KMS-11 (cell line): ENCODE results near the gene NRG2.

ENCODE experiments used
- H2AFZ ChIP-seq: fragments of 200-600 bp; sonication (generic); 2 replicates; pipeline ENCODE4 v1.6.1; 2016; ENCODE audit warnings: antibody characterized with exemption, mixed run types, low read depth
- H3K27ac ChIP-seq: fragments of 200-600 bp; sonication (generic); 2 replicates; pipeline ENCODE4 v1.6.1; 2016; ENCODE audit warnings: mild to moderate bottlenecking, mixed run types
- H3K27me3 ChIP-seq: fragments of 200-600 bp; sonication (generic); 2 replicates; pipeline ENCODE4 v1.6.1; 2017; ENCODE audit warnings: mild to moderate bottlenecking, low read depth, mixed run types, moderate library complexity; ENCODE audit not compliant: insufficient read depth
- H3K36me3 ChIP-seq: fragments of 200-600 bp; sonication (generic); 2 replicates; pipeline ENCODE4 v1.6.1; 2017; ENCODE audit warnings: mild to moderate bottlenecking, mixed run types; ENCODE audit not compliant: insufficient read depth
- H3K4me1 ChIP-seq: fragments of 200-600 bp; sonication (generic); 2 replicates; pipeline ENCODE4 v1.6.1; 2016; ENCODE audit warnings: mild to moderate bottlenecking, low read depth, mixed run types; ENCODE audit not compliant: poor library complexity, severe bottlenecking
- H3K4me2 ChIP-seq: fragments of 200-600 bp; sonication (generic); 2 replicates; pipeline ENCODE4 v1.7.0; 2016; ENCODE audit warnings: mild to moderate bottlenecking, mixed run types
- H3K4me3 ChIP-seq: fragments of 200-600 bp; sonication (generic); IDR thresholded peaks from 2 replicates; pipeline ENCODE4 v1.6.1; 2017; ENCODE audit warnings: low read depth, low read length, mixed read lengths; ENCODE audit not compliant: insufficient read depth
- H3K79me2 ChIP-seq: fragments of 200-600 bp; sonication (generic); 2 replicates; pipeline ENCODE4 v1.6.1; 2016; ENCODE audit warnings: low read depth, mixed run types; ENCODE audit not compliant: insufficient read depth
- H3K9ac ChIP-seq: fragments of 200-600 bp; sonication (generic); 2 replicates; pipeline ENCODE4 v1.6.1; 2016; ENCODE audit warnings: mild to moderate bottlenecking, mixed run types
- H4K20me1 ChIP-seq: fragments of 200-600 bp; sonication (generic); 2 replicates; pipeline ENCODE4 v1.6.1; 2016; ENCODE audit warnings: mild to moderate bottlenecking, mixed run types; ENCODE audit not compliant: insufficient read depth
- TF ChIP-seq, protein P1 (sequence below): fragments of 200-600 bp; sonication (generic); conservative IDR thresholded peaks from 2 replicates; pipeline ENCODE4 v1.6.1; 2017; ENCODE audit warnings: low read depth, mild to moderate bottlenecking, antibody characterized with exemption, low read length, moderate library complexity, mixed read lengths

The NRG2 gene

DNA sequence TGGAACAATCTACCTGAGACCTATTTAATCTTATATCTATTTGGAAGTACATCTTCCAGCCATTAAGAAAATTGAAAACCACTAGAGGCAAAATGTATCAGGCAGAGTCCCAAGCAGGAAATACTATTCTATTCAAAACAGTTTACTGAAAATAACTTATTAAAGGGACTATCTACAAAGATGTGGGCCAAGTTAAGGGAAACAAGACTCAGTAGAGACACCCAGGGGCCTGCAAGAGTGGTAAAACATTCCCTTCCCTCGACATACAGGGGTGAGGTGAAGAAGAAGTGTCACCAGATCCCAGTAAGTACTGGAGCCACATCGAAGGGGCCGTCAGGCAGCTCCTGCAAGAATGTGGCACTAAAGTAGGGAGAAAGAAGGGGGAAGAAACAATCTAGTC lies 12.1 kb upstream of the NRG2 start:
- Histone ChIP-seq H3K27me3 (no peaks in the 10 kb centered on the region), H3K4me3 (no peak overlapping the region), H3K79me2 (no peaks in the 10 kb centered on the region), H2AFZ (no peak overlapping the region), H3K36me3 (no peaks in the 10 kb centered on the region), H3K4me2 (no peak overlapping the region), H4K20me1 (no peaks in the 10 kb centered on the region), H3K4me1 (no peaks in the 10 kb centered on the region), H3K27ac (no peak overlapping the region), H3K9ac (no peak overlapping the region)
- TF ChIP-seq, protein P1, sequence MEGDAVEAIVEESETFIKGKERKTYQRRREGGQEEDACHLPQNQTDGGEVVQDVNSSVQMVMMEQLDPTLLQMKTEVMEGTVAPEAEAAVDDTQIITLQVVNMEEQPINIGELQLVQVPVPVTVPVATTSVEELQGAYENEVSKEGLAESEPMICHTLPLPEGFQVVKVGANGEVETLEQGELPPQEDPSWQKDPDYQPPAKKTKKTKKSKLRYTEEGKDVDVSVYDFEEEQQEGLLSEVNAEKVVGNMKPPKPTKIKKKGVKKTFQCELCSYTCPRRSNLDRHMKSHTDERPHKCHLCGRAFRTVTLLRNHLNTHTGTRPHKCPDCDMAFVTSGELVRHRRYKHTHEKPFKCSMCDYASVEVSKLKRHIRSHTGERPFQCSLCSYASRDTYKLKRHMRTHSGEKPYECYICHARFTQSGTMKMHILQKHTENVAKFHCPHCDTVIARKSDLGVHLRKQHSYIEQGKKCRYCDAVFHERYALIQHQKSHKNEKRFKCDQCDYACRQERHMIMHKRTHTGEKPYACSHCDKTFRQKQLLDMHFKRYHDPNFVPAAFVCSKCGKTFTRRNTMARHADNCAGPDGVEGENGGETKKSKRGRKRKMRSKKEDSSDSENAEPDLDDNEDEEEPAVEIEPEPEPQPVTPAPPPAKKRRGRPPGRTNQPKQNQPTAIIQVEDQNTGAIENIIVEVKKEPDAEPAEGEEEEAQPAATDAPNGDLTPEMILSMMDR, result no peak

DNA sequence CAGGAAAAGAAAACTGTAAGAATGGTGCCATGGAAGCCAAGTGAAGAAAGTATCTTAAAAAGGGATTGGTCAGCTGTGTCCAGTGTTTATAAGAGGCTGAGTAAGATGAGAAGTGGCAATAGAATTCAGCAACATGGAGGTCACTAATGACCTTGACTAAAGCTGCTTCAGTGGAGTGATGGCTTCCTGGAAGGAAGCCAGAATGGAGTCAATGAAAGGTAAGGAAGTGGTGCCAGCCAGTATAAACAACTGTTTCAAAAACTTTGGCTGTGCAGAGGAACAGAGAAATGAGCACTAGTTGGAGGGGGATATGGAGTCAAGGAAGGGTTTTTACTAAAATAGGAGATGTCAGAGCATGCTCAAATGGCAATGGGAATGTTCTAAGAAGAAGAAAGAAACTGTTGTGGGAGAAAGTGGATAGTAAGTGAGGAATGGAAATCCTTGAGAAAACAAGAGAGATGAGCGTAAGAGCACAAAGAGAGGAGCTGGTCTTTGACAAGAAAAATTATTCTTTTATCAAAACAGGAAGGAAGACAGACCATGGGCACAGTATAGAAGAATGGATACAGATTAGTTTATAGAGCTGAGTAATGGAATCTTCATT lies 11.1 kb upstream of the NRG2 start:
- Histone ChIP-seq H4K20me1 (no peaks in the 10 kb centered on the region), H3K4me2 (no peak overlapping the region), H3K4me1 (peaks cover 5% of the 10 kb centered on the region), H3K27ac (no peak overlapping the region), H3K27me3 (no peaks in the 10 kb centered on the region), H3K4me3 (no peak overlapping the region), H3K79me2 (no peaks in the 10 kb centered on the region), H3K36me3 (no peaks in the 10 kb centered on the region), H2AFZ (no peak overlapping the region), H3K9ac (no peak overlapping the region)
- TF ChIP-seq, protein P1, result no peak

DNA sequence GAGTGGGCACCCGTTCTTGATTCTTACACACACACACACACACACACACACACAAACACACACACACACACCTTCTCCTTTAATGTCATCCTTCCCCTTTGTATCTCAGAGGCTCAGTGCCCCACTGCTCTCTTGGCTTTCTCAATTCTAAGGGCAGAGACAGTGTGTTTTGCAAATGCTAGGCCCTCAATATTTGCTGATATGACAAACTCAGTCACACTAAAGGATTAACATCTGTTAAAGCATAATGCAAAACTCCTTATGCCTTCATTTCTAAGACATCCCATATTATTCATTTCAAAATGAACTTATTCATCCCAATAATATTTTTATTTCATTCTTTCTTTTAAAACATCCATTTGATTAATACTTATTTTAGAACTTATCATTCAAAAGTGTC lies 8.9 kb upstream of the NRG2 start:
- Histone ChIP-seq H3K27ac (no peak overlapping the region), H3K4me1 (peaks cover 9% of the 10 kb centered on the region), H3K9ac (no peak overlapping the region), H3K79me2 (no peaks in the 10 kb centered on the region), H3K4me2 (no peak overlapping the region), H3K27me3 (no peaks in the 10 kb centered on the region), H3K4me3 (no peak overlapping the region), H3K36me3 (no peaks in the 10 kb centered on the region), H4K20me1 (no peaks in the 10 kb centered on the region), H2AFZ (no peak overlapping the region)
- TF ChIP-seq, protein P1, result no peak

DNA sequence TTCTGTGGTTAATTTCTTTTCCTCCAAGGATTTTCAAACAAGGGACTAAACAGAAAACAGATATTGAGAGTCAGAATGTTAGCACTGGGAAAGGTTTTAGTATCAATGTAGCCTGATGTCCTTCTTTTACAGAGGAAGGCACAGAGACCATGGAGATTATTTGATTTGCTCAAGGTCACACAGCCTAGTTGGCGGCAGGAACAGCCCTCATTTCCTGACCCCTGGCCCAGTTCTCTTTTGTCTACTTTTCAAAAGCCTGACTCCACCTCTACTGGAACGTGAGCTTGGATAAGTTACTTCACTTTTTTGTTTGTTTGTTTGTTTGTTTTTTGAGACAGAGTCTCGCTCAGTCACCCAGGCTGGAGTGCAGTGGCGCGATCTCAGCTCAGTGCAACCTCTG lies 6.6 kb upstream of the NRG2 start:
- no peaks in the 10 kb centered on the region for H3K79me2 ChIP-seq
- no peaks in the 10 kb centered on the region for H3K27me3 ChIP-seq
- H3K9ac ChIP-seq, result no peak overlapping the region
- H3K4me1 ChIP-seq, result peaks cover 14% of the 10 kb centered on the region
- H3K36me3 ChIP-seq, result no peaks in the 10 kb centered on the region
- H3K4me3 ChIP-seq, result no peak overlapping the region
- H3K4me2 ChIP-seq, result no peak overlapping the region
- H4K20me1 ChIP-seq, result no peaks in the 10 kb centered on the region
- no peak overlapping the region for H2AFZ ChIP-seq
- no peak overlapping the region for H3K27ac ChIP-seq
- TF ChIP-seq, protein P1, result no peak
